ENCODE results near the gene BCDIN3D. TPM values are rescaled to one million over a fixed set of nuclear protein-coding genes. Genes with fewer than 3 reads are reported as not detected.

The BCDIN3D gene
- total RNA-seq, 1 experiment from 2014 or later = 1.4 TPM

DNA sequence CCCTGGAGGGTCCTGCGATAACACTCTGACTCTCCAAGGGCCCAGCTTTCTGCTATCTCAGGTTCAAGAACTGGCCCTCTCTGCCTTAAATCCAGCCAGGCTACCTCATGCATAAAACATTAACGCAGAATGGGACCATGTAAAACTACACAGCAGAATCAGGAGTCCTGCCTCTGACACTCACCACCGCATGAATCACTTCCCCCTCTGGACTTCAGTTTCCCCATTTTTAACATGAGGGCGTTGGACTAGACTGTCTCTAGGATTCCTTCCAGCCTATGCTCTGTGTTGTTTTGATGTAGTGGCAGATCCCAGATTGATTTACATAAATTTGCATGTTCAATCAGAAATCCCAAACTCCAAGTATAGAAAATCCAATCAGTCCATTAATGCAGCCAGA, 18.0 kb downstream of the BCDIN3D start:
- Histone ChIP-seq H3K36me3 (replicated peaks; ENCODE audit: control insufficient read depth, insufficient read depth, low read length) (no peaks in the 10 kb centered on the region; the same call in none of the 2 replicates), H3K27me3 (ENCODE audit: control insufficient read depth, insufficient read depth, low read length) (no peaks in the 10 kb centered on the region), H3K4me3 (ENCODE audit: insufficient read depth, low read depth, low read length) (no peak overlapping the region)
- DNase-seq = no peak

DNA sequence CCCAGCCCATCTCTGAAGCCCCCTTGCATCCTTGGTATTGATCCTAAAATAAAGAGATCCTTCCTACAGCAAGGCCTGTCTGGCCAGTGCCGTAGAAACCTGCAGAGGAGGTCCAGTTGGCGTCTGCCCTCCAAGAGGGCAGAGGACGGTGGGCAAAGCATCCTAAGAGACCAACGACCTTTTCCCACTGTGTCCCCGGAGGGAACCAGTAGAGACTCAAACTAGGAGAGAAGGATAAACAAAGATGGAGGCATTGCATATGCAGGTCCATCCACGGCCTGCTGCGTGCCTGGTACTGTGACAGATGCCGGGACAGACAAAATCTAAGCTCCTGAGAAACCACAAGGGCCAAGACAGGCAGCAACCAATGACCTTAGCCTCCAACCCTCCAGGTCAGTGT, 18.5 kb downstream of the BCDIN3D start:
- Histone ChIP-seq H3K4me3 (ENCODE audit: insufficient read depth, low read depth, low read length) (no peak overlapping the region), H3K36me3 (replicated peaks; ENCODE audit: control insufficient read depth, insufficient read depth, low read length) (no peaks in the 10 kb centered on the region; the same call in none of the 2 replicates), H3K27me3 (ENCODE audit: control insufficient read depth, insufficient read depth, low read length) (no peaks in the 10 kb centered on the region)
- no peak for DNase-seq

DNA sequence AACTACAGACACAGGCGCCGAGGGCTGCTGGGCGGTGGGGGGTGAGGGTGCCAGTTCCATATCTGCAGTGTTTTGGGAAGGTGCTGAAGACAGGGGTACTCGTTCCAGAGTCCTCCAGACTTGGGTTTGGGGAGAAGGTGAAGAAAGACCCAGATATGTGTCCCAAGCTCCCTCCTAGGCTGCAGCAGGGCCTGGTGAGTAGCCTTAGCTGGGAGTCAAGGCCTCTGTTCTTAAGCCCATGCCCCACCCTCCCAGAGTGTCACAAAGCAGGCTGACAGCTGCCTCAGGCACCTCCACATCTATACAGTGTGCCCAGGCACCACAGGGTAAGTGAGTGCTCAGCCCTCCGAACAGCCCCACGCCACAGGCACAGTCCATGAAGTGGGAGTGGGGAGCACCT, 19.0 kb downstream of the BCDIN3D start:
- Histone ChIP-seq H3K36me3 (replicated peaks; ENCODE audit: control insufficient read depth, insufficient read depth, low read length) (no peaks in the 10 kb centered on the region; the same call in none of the 2 replicates), H3K4me3 (ENCODE audit: insufficient read depth, low read depth, low read length) (no peak overlapping the region), H3K27me3 (ENCODE audit: control insufficient read depth, insufficient read depth, low read length) (no peaks in the 10 kb centered on the region)
- DNase-seq = no peak

GRCh38 chr12:49823350-49823749, 19.6 kb downstream of the BCDIN3D start:
- Histone ChIP-seq H3K36me3 (replicated peaks; ENCODE audit: control insufficient read depth, insufficient read depth, low read length) (no peaks in the 10 kb centered on the region; the same call in none of the 2 replicates), H3K4me3 (ENCODE audit: insufficient read depth, low read depth, low read length) (no peak overlapping the region), H3K27me3 (ENCODE audit: control insufficient read depth, insufficient read depth, low read length) (no peaks in the 10 kb centered on the region)
- no peak for DNase-seq

DNA sequence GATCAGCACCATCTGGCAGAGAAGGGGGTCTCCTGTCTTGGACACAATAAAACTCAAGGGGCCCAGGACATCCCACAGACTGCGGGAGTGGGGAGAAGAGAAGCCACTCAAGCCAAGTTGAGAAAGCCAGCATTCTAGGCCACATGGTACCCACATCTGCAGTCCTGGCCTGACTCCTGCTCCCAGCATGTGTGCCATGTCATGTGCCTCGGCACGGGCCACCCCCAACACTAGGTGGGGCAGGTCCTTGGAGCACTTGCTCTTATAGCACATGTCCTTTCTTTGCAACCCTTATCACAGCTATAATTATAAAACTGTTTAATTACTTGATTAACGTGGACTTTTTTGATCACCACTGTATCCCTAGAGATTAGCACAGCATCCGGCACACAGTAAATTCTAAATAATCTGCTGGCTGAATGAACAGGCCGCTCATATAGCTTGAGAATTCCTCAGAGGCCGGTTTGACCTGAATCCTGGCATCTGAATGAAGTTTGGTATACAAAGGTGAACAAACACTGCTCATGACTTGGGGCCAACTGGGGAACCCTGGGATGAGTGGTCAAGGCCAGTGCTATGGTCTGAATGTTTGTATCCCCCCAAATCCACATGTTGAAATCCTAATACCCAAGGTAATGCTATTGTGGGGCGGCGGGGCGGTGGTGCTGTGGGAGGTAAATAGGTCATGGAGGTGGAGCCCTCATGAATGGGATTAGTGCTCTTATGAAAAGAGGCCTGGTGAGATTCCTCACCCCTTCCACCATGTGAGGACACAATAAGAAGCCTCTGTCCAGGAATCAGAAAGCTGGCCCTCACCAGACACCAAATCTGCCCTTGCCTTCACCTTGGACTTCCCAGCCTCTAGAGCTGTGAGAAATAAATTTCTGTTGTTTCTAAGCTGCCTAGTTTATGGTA, 21.3 kb downstream of the BCDIN3D start:
- Histone ChIP-seq H3K36me3 (replicated peaks; ENCODE audit: control insufficient read depth, insufficient read depth, low read length) (no peaks in the 10 kb centered on the region; the same call in none of the 2 replicates), H3K27me3 (ENCODE audit: control insufficient read depth, insufficient read depth, low read length) (no peaks in the 10 kb centered on the region), H3K4me3 (ENCODE audit: insufficient read depth, low read depth, low read length) (no peak overlapping the region)
- DNase-seq = no peak

GRCh38 chr12:49819786-49820185, 23.1 kb downstream of the BCDIN3D start:
- DNase-seq = no peak
- Histone ChIP-seq H3K4me3 (ENCODE audit: insufficient read depth, low read depth, low read length) (no peak overlapping the region), H3K27me3 (ENCODE audit: control insufficient read depth, insufficient read depth, low read length) (no peaks in the 10 kb centered on the region), H3K36me3 (replicated peaks; ENCODE audit: control insufficient read depth, insufficient read depth, low read length) (no peaks in the 10 kb centered on the region; the same call in none of the 2 replicates)

- Histone ChIP-seq H3K27me3 (ENCODE audit: control insufficient read depth, insufficient read depth, low read length) (no peaks in the 10 kb centered on the region), H3K36me3 (replicated peaks; ENCODE audit: control insufficient read depth, insufficient read depth, low read length) (no peaks in the 10 kb centered on the region; the same call in 1 of the 2 replicates), H3K4me3 (ENCODE audit: insufficient read depth, low read depth, low read length) (no peak overlapping the region)
- DNase-seq = no peak
These were observed 24.5 kb downstream of the BCDIN3D start for GRCh38 chr12:49818241-49818895.

DNA sequence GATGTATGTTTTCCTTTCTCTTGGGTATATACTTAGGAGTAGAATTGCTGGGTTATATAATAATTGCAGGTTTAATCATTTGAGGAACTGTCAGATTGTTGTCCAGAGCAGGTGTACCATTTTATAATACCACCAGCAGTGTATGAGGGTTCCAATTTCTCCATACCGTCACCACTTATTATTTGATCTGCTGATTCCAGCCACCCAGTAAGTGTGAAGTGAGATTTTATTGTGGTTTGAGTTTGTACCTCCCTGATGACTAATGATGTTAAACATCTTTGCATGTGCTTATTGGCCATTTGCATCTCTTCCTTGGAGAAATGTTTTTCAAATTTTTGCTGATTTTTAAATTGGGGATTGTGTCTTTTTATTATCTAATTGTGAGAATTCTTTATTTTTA, 29.8 kb downstream of the BCDIN3D start:
- H3K4me3 ChIP-seq (ENCODE audit: insufficient read depth, low read depth, low read length) = no peak overlapping the region
- H3K36me3 ChIP-seq (replicated peaks; ENCODE audit: control insufficient read depth, insufficient read depth, low read length) = no peaks in the 10 kb centered on the region
- no peaks in the 10 kb centered on the region for H3K27me3 ChIP-seq (ENCODE audit: control insufficient read depth, insufficient read depth, low read length)
- DNase-seq = no peak

- no peaks in the 10 kb centered on the region for H3K27me3 ChIP-seq (ENCODE audit: control insufficient read depth, insufficient read depth, low read length)
- no peak for DNase-seq
- H3K36me3 ChIP-seq (replicated peaks; ENCODE audit: control insufficient read depth, insufficient read depth, low read length) = 0 out of 2 replicates have a peak, but pooled peaks cover 2% of the 10 kb centered on the region
These were observed 30.9 kb downstream of the BCDIN3D start for GRCh38 chr12:49811961-49812401.

DNA sequence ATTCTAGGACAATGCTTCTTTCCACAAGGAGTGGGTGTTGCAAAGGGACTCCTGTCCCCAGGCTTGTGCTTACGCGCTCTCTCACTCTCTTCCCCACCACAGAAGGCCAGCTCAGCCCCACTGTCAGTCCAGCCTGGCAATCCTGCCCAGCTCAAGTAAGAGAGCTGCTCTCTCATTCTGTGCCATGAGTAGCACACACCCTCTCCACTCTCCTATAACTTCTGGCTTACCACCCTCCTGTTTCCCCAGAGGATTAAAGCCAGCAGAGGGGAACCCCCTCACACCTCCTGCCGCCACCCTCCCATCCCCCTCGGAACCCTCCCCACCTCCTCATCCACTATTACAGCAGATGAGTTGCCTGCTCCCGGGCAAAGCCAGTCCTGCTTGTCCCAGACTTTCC, 31.8 kb downstream of the BCDIN3D start:
- H3K36me3 ChIP-seq (replicated peaks; ENCODE audit: control insufficient read depth, insufficient read depth, low read length) = 0 out of 2 replicates have a peak, but pooled peaks cover 2% of the 10 kb centered on the region
- H3K4me3 ChIP-seq (ENCODE audit: insufficient read depth, low read depth, low read length) = no peak overlapping the region
- no peaks in the 10 kb centered on the region for H3K27me3 ChIP-seq (ENCODE audit: control insufficient read depth, insufficient read depth, low read length)
- peak; percentile 79 for DNase-seq

More at GRCh38 chr12:49811961-49812401, 30.9 kb downstream of the BCDIN3D start:
- no peak overlapping the region for H3K4me3 ChIP-seq (ENCODE audit: insufficient read depth, low read depth, low read length)

DNA sequence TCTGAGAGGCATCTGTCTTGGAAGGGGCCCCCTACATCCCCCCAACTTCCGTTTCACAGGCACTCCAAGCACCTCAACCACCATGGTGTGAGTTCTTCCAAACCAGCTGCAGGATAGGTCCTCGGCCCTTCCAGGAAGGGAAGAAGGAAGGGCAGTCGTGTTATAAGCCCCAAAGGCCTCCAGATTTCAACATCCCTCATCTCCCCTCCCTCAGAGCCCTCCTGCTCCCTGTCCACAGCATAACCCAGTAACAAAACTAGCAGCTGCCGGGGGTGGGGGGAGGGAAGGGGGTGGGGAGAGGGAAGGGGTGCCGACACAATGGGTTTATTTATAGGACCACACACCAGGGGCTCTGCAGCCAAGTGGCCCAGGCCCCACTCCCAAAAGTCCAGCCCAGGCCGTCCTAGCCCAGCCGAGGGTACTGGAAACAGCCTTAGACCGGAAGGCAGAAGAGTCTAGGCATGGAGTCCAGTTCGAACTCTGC, 33.0 kb downstream of the BCDIN3D start:
- no peak overlapping the region for H3K4me3 ChIP-seq (ENCODE audit: insufficient read depth, low read depth, low read length)
- peaks cover 4% of the 10 kb centered on the region for H3K36me3 ChIP-seq (replicated peaks; ENCODE audit: control insufficient read depth, insufficient read depth, low read length)
- DNase-seq = peak; percentile 73
- H3K27me3 ChIP-seq (ENCODE audit: control insufficient read depth, insufficient read depth, low read length) = no peaks in the 10 kb centered on the region

GRCh38 chr12:49809381-49809905, 33.5 kb downstream of the BCDIN3D start:
- H3K36me3 ChIP-seq (replicated peaks; ENCODE audit: control insufficient read depth, insufficient read depth, low read length) = peaks cover 6% of the 10 kb centered on the region
- H3K4me3 ChIP-seq (ENCODE audit: insufficient read depth, low read depth, low read length) = no peak overlapping the region
- no peaks in the 10 kb centered on the region for H3K27me3 ChIP-seq (ENCODE audit: control insufficient read depth, insufficient read depth, low read length)
- peak; percentile 72 for DNase-seq

DNA sequence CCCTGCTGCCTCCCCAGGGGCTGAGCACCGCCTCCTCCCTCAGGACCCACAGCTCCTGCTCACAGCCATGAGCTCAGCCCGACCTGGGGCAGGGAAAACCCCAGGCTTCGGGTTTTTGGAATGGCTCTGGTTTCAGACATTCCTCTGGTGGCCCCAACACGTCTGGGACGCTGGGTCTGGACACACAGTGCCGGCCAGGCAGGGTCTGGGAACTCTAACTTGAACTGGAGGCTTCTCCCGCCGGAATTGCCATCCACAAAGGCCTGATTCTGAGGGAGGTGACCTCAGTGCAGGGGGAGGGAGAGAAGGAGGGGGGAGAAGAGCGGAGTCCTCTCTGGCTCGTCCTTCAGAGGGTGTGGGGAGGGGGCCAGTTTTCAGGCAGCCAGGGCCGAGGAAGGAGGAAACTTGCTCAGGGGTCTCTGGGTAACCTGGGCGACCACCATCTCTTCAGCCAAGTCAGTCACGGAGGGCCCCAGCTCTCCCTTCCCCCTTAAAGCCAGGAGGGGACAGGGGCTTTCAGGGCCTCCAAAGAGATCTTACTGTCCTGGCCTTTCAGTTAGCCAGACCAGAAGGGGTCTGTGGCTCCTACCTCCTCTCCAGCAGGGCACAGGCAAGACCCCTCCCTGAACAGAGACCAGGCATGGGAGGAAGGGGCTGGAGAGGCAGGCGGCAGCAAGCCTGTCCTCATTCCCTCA, 34.1 kb downstream of the BCDIN3D start:
- Histone ChIP-seq H3K4me3 (ENCODE audit: insufficient read depth, low read depth, low read length) (no peak overlapping the region), H3K27me3 (ENCODE audit: control insufficient read depth, insufficient read depth, low read length) (no peaks in the 10 kb centered on the region), H3K36me3 (replicated peaks; ENCODE audit: control insufficient read depth, insufficient read depth, low read length) (peaks cover 9% of the 10 kb centered on the region)
- peak; percentile 77 for DNase-seq

- Histone ChIP-seq H3K27me3 (ENCODE audit: control insufficient read depth, insufficient read depth, low read length) (no peaks in the 10 kb centered on the region), H3K36me3 (replicated peaks; ENCODE audit: control insufficient read depth, insufficient read depth, low read length) (peaks cover 9% of the 10 kb centered on the region), H3K4me3 (ENCODE audit: insufficient read depth, low read depth, low read length) (no peak overlapping the region)
- peak; percentile 30 for DNase-seq
These were observed 34.8 kb downstream of the BCDIN3D start for GRCh38 chr12:49807991-49808580.

Measured in H7 (cell line).